Activated CD8-positive, alpha-beta memory T cell treated with anti-CD3 and anti-CD28 coated beads for 4 hours (primary cell): Measurements from ENCODE around the gene INTS13.
"Not testable (repeated sequence)": the region's sequence is repeated elsewhere in the genome, so short reads cannot be mapped to it uniquely, and the experiment has no call there.

Experiments
- DNase-seq, 2 donors: peaks; one replicate each; pipeline ENCODE4 v3.0.0-alpha.2; 2020; ENCODE audit warnings: low read depth in 2 of 2

INTS13 gene

GRCh38 chr12:26869908-26870459 is 67.8 kb downstream of the INTS13 start:
- DNase-seq: no peak

- no peak for DNase-seq
These were observed 68.7 kb downstream of the INTS13 start for GRCh38 chr12:26869104-26869494.

GRCh38 chr12:26868447-26869103 is 69.2 kb downstream of the INTS13 start:
- no peak for DNase-seq

GRCh38 chr12:26867080-26867479 is 70.7 kb downstream of the INTS13 start:
- DNase-seq: no peak

GRCh38 chr12:26863515-26863914 is 74.3 kb downstream of the INTS13 start:
- no peak for DNase-seq

- not testable (repeated sequence) for DNase-seq
These were observed 75.0 kb downstream of the INTS13 start for GRCh38 chr12:26862787-26863186.

- DNase-seq: no peak
These were observed 76.1 kb downstream of the INTS13 start for GRCh38 chr12:26861690-26862089.

- no peak for DNase-seq
These were observed 80.2 kb downstream of the INTS13 start for GRCh38 chr12:26857465-26858176.

GRCh38 chr12:26855337-26855736 is 82.4 kb downstream of the INTS13 start:
- DNase-seq: no peak
